WI38 (cell line): ENCODE data around the gene WDPCP.
A peak's percentile ranks its signal among the peaks of the same experiment; 100 is the strongest.

Source experiments
- H3K4me3 ChIP-seq: 2 replicates; pipeline ENCODE4 v1.5.1; 2011; ENCODE audit warnings: low read depth, mild to moderate bottlenecking, control low read depth, low read length
- TF ChIP-seq, protein P1 (sequence below): IDR thresholded peaks from 2 replicates; pipeline ENCODE4 v1.5.1; 2012; ENCODE audit warnings: low read depth, mild to moderate bottlenecking, control low read depth, low read length

The WDPCP gene

DNA sequence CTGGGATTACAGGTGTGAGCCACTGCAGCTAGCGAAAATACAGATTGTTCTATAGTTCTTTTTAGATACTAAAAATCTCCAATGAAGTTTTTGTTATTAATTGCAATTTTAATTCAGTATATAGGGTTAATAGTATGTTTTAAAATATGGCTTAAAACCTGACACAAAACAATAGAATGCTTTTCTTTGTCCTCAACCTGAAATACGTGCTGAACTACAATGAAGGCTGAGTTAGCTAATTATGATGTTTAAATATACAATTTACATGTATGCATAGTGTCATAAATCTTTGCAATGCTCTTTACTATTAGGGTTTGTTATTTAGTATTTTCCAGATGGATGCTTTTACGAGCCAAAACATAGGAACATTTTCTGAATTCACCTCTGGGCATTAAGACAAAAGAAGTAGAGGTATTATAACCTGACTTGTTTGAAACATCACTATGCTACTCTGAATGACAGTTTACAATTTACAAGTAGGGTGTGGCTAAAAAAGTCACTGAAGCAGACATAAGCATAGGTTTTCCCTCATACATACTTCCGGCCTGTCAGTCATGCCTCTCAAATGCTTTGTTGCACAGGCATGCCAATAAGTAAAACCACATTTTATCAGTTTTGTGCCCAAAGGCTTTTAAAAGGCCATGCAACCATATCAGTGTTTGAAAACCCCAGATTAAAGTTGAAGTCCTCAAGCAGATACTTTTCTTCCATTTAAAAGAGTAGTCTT is 369.3 kb downstream of the WDPCP start:
- TF ChIP-seq, protein P1, sequence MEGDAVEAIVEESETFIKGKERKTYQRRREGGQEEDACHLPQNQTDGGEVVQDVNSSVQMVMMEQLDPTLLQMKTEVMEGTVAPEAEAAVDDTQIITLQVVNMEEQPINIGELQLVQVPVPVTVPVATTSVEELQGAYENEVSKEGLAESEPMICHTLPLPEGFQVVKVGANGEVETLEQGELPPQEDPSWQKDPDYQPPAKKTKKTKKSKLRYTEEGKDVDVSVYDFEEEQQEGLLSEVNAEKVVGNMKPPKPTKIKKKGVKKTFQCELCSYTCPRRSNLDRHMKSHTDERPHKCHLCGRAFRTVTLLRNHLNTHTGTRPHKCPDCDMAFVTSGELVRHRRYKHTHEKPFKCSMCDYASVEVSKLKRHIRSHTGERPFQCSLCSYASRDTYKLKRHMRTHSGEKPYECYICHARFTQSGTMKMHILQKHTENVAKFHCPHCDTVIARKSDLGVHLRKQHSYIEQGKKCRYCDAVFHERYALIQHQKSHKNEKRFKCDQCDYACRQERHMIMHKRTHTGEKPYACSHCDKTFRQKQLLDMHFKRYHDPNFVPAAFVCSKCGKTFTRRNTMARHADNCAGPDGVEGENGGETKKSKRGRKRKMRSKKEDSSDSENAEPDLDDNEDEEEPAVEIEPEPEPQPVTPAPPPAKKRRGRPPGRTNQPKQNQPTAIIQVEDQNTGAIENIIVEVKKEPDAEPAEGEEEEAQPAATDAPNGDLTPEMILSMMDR = no peak

DNA sequence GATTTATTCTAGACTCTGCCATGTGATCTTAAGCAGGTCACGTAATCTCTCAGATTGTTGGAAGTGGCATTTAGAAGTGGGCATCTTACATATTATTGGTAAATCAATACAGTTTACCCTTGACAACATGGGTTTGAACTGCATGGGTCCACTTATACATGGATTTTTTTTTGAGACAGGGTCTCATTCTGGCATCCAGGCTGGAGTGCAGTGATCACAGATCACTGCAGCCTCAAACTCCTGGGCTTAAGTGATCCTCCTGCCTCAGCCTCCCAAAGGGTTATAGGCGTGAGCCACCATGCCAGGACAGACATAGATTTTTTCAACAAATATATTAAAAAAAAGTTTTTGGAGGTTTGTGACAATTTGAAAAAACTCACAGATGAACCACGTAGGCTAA is 393.0 kb downstream of the WDPCP start:
- TF ChIP-seq, protein P1 = no peak

More for the DNA sequence above, 369.3 kb downstream of the WDPCP start:
- H3K4me3 ChIP-seq = no peak overlapping the region

GRCh38 chr2:63194175-63194574 is 394.1 kb downstream of the WDPCP start:
- TF ChIP-seq, protein P1 = no peak

More for the DNA sequence above, 393.0 kb downstream of the WDPCP start:
- H3K4me3 ChIP-seq = no peak overlapping the region

GRCh38 chr2:63192889-63193774 is 395.1 kb downstream of the WDPCP start:
- no peak overlapping the region for H3K4me3 ChIP-seq

More at GRCh38 chr2:63194175-63194574, 394.1 kb downstream of the WDPCP start:
- H3K4me3 ChIP-seq = no peak overlapping the region

GRCh38 chr2:63192169-63192888 is 395.9 kb downstream of the WDPCP start:
- H3K4me3 ChIP-seq = no peak overlapping the region
- TF ChIP-seq, protein P1 = no peak

More at GRCh38 chr2:63192889-63193774, 395.1 kb downstream of the WDPCP start:
- TF ChIP-seq, protein P1 = no peak

DNA sequence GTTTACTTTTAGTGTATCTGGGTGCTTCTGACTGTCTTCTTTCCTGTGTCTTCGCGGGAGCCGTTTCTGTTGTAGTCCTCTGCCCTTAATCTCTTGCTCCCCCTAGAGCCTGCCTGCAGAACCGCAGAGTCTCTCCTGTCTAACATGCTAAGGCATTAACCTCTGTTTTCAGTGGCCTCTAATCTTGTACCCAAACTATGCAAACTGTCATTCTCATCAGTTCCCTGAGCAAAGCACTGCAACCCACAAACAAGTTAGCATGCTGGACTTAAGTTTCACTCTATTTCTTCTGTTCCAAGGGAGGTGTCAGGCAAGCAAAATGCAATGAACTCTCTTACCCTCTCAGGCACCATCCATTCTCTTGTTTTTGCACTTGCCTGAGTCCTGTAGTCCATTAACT is 399.3 kb downstream of the WDPCP start:
- TF ChIP-seq, protein P1 = peak; percentile 95
- no peak overlapping the region for H3K4me3 ChIP-seq
